ENCODE measurements around the gene AUNIP. TPM values are rescaled to one million over a fixed set of nuclear protein-coding genes. Genes with fewer than 3 reads are reported as not detected.

The AUNIP gene
- total and polyA plus RNA-seq, 2 experiments from 2014 or later, result 20.9 to 21.9 TPM

DNA sequence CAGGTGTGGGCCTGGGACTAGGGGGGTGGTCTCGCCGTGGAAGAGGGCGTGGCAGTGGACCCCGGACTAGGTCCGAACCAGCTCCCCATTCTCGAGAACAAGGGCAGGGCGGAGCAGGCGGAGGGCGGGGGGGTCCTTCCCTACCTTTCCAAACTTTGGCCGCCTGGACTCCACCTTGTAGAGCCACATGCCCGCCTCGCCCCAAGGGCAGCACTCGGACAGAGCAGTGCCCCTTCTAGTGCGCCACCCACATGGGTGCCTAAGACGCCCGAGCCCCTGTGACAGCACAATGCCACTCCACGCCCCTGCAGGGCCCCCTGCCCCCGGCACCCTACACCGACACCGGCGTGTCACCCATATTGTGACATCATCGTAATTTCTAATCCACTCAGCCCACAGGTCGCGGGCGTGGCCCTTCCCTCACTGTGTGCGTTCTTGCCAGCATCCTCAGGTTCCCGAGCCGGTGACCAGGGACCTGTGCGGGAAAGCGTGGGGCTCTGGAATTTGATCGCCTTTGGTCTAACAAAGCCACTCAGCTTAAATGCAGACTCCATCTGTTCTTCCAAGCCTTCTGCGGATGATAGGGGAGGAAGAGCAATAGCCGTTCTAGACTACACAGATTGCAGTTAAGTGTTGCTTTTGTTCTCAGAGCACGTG, 47.5 kb upstream of the AUNIP start:
- Mint-ChIP-seq H3K9me3 (no peaks in the 10 kb centered on the region), H3K4me1 (peaks cover 24% of the 10 kb centered on the region), H3K27me3 (ENCODE audit: insufficient read depth, low read depth, poor library complexity) (peaks cover 9% of the 10 kb centered on the region), H3K36me3 (ENCODE audit: low read depth) (peaks cover 33% of the 10 kb centered on the region), H3K27ac (peak overlapping the region; percentile 94), H3K4me3 (peak overlapping the region; percentile 95)
- peak overlapping the region; percentile 99 for H3K4me2 ChIP-seq
- H3K27me3 ChIP-seq (ENCODE audit: insufficient read depth), result no peaks in the 10 kb centered on the region
- peaks cover 22% of the 10 kb centered on the region for H3K4me1 ChIP-seq (ENCODE audit: insufficient read depth)
- H3K79me2 ChIP-seq (replicated peaks; ENCODE audit: insufficient read depth), result peaks cover 36% of the 10 kb centered on the region
- H3K9me2 ChIP-seq (ENCODE audit: insufficient read depth), result no peaks in the 10 kb centered on the region
- no peak for TF ChIP-seq EZH2 (IDR thresholded peaks at IDR 0.05; ENCODE audit: low read depth, unreplicated experiment)
- TF ChIP-seq POLR2AphosphoS5 (IDR thresholded peaks at IDR 0.05; ENCODE audit: low read depth), result no peak
- H4K20me1 ChIP-seq (replicated peaks; ENCODE audit: insufficient read depth), result peaks cover 21% of the 10 kb centered on the region
- H3K36me3 ChIP-seq (ENCODE audit: insufficient read depth), result peaks cover 21% of the 10 kb centered on the region
- peak overlapping the region; percentile 91 for H2AFZ ChIP-seq
- peak; percentile 22 for ATAC-seq
- H3K27ac ChIP-seq (ENCODE audit: low read depth), result peak overlapping the region; percentile 73; the same call in 1 of the 2 replicates
- H3F3A ChIP-seq (replicated peaks; ENCODE audit: low read depth), result peaks cover 5% of the 10 kb centered on the region
- H3K4me3 ChIP-seq, result peak overlapping the region; percentile 96
- DNase-seq (ENCODE audit: low spot score), result peak; percentile 64

DNA sequence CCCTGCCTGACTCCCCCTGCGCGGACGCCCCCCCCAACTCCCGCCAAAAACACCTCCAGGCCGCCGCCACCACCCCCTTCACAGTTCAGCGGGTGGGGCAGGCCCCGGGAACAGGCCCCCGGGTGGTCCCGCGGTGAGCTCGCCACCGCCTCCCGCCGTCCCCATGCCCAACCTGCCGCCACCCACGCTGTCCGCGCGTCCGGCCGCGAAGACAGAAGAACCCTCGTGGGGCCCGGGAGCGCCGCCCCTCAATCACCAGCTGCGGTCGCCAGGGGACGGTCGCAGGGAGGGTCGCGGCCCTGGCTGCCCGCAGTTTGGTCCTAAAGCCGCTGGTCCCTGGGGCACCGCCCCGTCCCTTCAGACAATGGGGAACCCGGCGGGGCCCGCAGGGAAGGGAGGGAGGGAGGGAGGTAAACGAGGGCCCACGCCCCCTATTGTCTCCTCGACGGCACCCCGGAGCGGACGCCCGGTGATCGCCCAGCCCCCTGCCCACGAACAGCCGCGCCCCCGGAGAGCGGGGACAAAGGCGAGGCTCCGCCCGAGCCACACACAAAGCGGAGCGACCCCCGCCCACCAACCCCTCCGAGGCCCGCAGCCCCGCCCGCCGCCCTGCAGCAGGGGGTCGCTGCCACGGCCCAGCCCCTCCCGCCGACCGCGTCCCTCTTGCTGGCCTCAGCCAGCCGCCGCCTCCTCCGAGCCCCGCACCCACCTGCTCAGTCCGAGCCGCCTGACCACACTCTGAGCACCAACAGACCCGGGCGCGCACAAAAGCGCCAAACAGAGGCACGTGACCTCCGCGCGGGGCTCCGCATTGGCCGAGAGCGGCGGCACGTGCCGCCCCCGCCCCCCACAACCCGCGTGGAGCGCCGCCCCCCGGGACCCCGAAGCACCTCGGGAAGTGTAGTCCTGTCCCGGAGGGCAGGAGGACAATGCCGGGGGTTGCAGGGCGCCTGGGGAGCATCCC, 46.7 kb upstream of the AUNIP start, which contains the start of gene STMN1:
STMN1 (minus strand) TSS at position 740 of the 964 bp plus-strand sequence. CDS start 1,743 bp downstream, outside the sequence.
- peaks cover 41% of the 10 kb centered on the region for H3K36me3 Mint-ChIP-seq (ENCODE audit: low read depth)

More for the DNA sequence above, 46.7 kb upstream of the AUNIP start, which contains the start of gene STMN1:
- Histone ChIP-seq H3K4me3 (peak within 1 kb of the TSS; percentile 96), H2AFZ (peak within 1 kb of the TSS; percentile 91), H3K9me2 (ENCODE audit: insufficient read depth) (no peaks in the 10 kb centered on the region), H3K79me2 (replicated peaks; ENCODE audit: insufficient read depth) (peaks cover 44% of the 10 kb centered on the region), H3K27me3 (ENCODE audit: insufficient read depth) (no peaks in the 10 kb centered on the region), H3F3A (replicated peaks; ENCODE audit: low read depth) (peaks cover 11% of the 10 kb centered on the region), H4K20me1 (replicated peaks; ENCODE audit: insufficient read depth) (peaks cover 21% of the 10 kb centered on the region), H3K4me2 (peak within 1 kb of the TSS; percentile 99), H3K4me1 (ENCODE audit: insufficient read depth) (peaks cover 22% of the 10 kb centered on the region), H3K27ac (ENCODE audit: low read depth) (peak within 1 kb of the TSS; percentile 95), H3K36me3 (ENCODE audit: insufficient read depth) (peaks cover 29% of the 10 kb centered on the region)
- peaks cover 27% of the 10 kb centered on the region for H3K4me1 Mint-ChIP-seq
- peak; percentile 98 for DNase-seq (ENCODE audit: low spot score)
- H3K27me3 Mint-ChIP-seq (ENCODE audit: insufficient read depth, low read depth, poor library complexity), result peaks cover 9% of the 10 kb centered on the region
- TF ChIP-seq CTCF (conservative IDR thresholded peaks at IDR 0.05; ENCODE audit: low read depth in 2 of 2) (no peak), CREB1 (CRISPR knock-in tag; IDR thresholded peaks at IDR 0.05; ENCODE audit: low read depth) (peak; percentile 80), ETS1 (IDR thresholded peaks at IDR 0.05) (peak; percentile 73), POLR2AphosphoS5 (IDR thresholded peaks at IDR 0.05; ENCODE audit: low read depth) (peak; percentile 99)
- no peaks in the 10 kb centered on the region for H3K9me3 Mint-ChIP-seq
- ATAC-seq, result peak; percentile 86
- H3K27ac Mint-ChIP-seq, result peak within 1 kb of the TSS; percentile 94
- H3K4me3 Mint-ChIP-seq, result peak within 1 kb of the TSS; percentile 95

Data from GM23338 (cell line).